Heart left ventricle (tissue), 16 donors: ENCODE measurements around the gene LRP2. TPM values are rescaled to one million over a fixed set of nuclear protein-coding genes. Genes with fewer than 3 reads are reported as not detected.

ENCODE experiments used
- ATAC-seq, 4 donors: fragments of 200-7000 bp; cut with Tn5 transposase; one replicate each; pipeline ENCODE4 v1.9.1; 2020 to 2022; ENCODE audit warnings: moderate library complexity in 4 of 4, mild to moderate bottlenecking in 3 of 4, moderate number of reproducible peaks in 1 of 4
- DNase-seq, 5 donors: peaks; one replicate each; pipeline ENCODE4 v3.0.0-alpha.2; 2020
- H3K27ac ChIP-seq, 12 donors: fragments of 200-600 bp; sonication (generic) in 4 of 12; one replicate each; pipeline versions ENCODE4 v1.5.0 to v1.8.0; 2016 to 2022; ENCODE audit warnings: mild to moderate bottlenecking in 2 of 12
- H3K27me3 ChIP-seq, 9 donors: fragments of 200-600 bp; sonication (generic) in 2 of 9; one replicate each; pipeline versions ENCODE4 v1.5.1 to v1.8.0; 2016 to 2022; ENCODE audit warnings: mild to moderate bottlenecking in 3 of 9
- H3K36me3 ChIP-seq, 9 donors: fragments of 200-600 bp; sonication (generic) in 2 of 9; one replicate each; pipeline versions ENCODE4 v1.5.0 to v1.8.0; 2018 to 2022; ENCODE audit warnings: mild to moderate bottlenecking in 2 of 9
- H3K4me1 ChIP-seq, 12 donors: fragments of 200-600 bp; sonication (generic) in 4 of 12; one replicate each; pipeline versions ENCODE4 v1.5.0 to v1.8.0; 2016 to 2022; ENCODE audit warnings: mild to moderate bottlenecking in 3 of 12
- H3K4me3 ChIP-seq, 12 donors: fragments of 200-600 bp; sonication (generic) in 4 of 12; one replicate each; pipeline versions ENCODE4 v1.5.0 to v1.8.0; 2017 to 2022; ENCODE audit warnings: mild to moderate bottlenecking in 9 of 12, moderate library complexity in 4 of 12
- H3K9me3 ChIP-seq, 12 donors: fragments of 200-600 bp; sonication (generic) in 4 of 12; one replicate each; pipeline versions ENCODE4 v1.5.0 to v1.8.0; 2016 to 2022; ENCODE audit warnings: mild to moderate bottlenecking in 1 of 12
- POLR2A ChIP-seq, 2 donors: fragments of 450-650 bp; IDR thresholded peaks; one replicate each; pipeline ENCODE4 v1.6.1; 2017; ENCODE audit warnings: antibody characterized with exemption in 2 of 2, mild to moderate bottlenecking in 2 of 2, moderate library complexity in 2 of 2
- WGBS, 4 donors: extraction: QIAGEN DNeasy Blood & Tissue Kit in 2 of 4; methylation state at CpG; one replicate each; pipeline versions ENCODE4 v1.1.5 to v1.1.7; 2013 to 2018; 5-methylcytosine and 5-hydroxymethylcytosine counted together
- intact Hi-C, 10 donors: fragments of 100-400 bp; cut with DNase I; formaldehyde crosslinking; loops; one replicate each; pipeline versions ENCODE4 v1.11.1 to v1.14.2; 2022
- polyA plus RNA-seq, 2 donors: library from polyadenylated mRNA; stranded (reverse); fragments of 200-250 nt; gene quantifications; one replicate each; pipeline ENCODE4 v1.2.3, GENCODE V29; 2013
- total RNA-seq, 9 donors: library from RNA; depleted of rRNA in 2 of 9; stranded (reverse); fragments of >200 nt in 2 of 9; fragmentation: NEBNext Ultra II Directional in 3 of 9; extraction: Animal tissue kit (Norgen Biotek cat#: 25700) in 3 of 9; gene quantifications; one replicate each; pipeline versions ENCODE4 v1.1.0 to v1.2.4, GENCODE V29; 2016 to 2023
- TF ChIP-seq, protein P1 (sequence below), 12 donors: fragments of 200-600 bp; sonication (generic) in 4 of 12; IDR thresholded peaks; one replicate each; pipeline versions ENCODE4 v1.5.0 to v1.8.0; 2018 to 2022; ENCODE audit warnings: antibody characterized with exemption in 12 of 12, mild to moderate bottlenecking in 5 of 12
- donor health status: ischemic (EF 13 %, LVEDD 7.1; RV severe dilation, severe dysfunction).
- donor health status: healthy with polysubstance abuse.
- donor health status: DM: no; HTN: yes; CAD: no.
- donor health status: DM: no; HTN: no; CAD: no.
- donor health status: ischemic (EF 25% LVEDD 6.9; RV normal size, moderate dysfunction).
- donor health status: ischemic (EF 25% LVEDD 5.7; RV mildly dilated, moderate dysfunction).
- donor health status: healthy.
- donor health status: DM: yes; HTN: yes; CAD: no.
- donor health status: ischemic (EF 35%, LVEDD 5.7; RV mildly dilated, moderate dysfunction).
- donor health status: nonischemic (EF 11% LVEDD 7.7; RV severe dilation, severe dysfunction).
- donor health status: DM: yes; HTN: yes; CAD: no.
- donor health status: PGD.
- donor health status: ischemic (EF 29% LVEDD 5.4; RV normal size, mild dysfunction).
- donor health status: nonischemic (EF 23%, LVEDD 6.1; RV moderate dilation, normal function).

The LRP2 gene
- total and polyA plus RNA-seq, 11 donors: 0.01 to 13.6 (median 0.09) TPM; not detected in 5

DNA sequence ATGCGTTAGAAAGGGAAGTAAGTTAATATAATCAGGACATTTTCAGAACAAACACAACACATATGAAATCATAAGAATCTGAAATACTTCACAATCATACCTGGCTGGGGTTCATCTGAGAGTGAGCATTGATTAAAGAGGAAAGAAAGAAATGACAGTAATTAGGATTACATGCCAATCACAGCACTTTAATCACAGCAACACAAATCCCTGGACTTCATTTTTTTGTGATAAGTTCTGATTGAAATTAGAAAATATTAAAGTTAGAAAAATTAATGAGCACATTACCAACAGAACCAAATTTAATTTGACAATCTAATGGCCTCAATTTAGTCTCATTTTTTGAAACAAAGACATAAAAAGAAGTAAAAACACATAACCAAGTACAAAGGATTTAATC, 121.9 kb downstream of the LRP2 start:
- Histone ChIP-seq H3K36me3 (no peaks in the 10 kb centered on the region), H3K27ac (no peak overlapping the region), H3K9me3 (no peaks in the 10 kb centered on the region), H3K27me3 (no peaks in the 10 kb centered on the region), H3K4me3 (no peak overlapping the region), H3K4me1 (no peaks in the 10 kb centered on the region)
- intact Hi-C loops: no loop called here
- no peak for ATAC-seq
- no peak for DNase-seq
- 79 to 88% (median 82%) methylated on average over 1 of the region's 1 CpG for WGBS, 4 donors
- TF ChIP-seq POLR2A (IDR thresholded peaks at IDR 0.05): no peak
- TF ChIP-seq, protein P1, sequence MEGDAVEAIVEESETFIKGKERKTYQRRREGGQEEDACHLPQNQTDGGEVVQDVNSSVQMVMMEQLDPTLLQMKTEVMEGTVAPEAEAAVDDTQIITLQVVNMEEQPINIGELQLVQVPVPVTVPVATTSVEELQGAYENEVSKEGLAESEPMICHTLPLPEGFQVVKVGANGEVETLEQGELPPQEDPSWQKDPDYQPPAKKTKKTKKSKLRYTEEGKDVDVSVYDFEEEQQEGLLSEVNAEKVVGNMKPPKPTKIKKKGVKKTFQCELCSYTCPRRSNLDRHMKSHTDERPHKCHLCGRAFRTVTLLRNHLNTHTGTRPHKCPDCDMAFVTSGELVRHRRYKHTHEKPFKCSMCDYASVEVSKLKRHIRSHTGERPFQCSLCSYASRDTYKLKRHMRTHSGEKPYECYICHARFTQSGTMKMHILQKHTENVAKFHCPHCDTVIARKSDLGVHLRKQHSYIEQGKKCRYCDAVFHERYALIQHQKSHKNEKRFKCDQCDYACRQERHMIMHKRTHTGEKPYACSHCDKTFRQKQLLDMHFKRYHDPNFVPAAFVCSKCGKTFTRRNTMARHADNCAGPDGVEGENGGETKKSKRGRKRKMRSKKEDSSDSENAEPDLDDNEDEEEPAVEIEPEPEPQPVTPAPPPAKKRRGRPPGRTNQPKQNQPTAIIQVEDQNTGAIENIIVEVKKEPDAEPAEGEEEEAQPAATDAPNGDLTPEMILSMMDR (IDR thresholded peaks at IDR 0.05): no peak

DNA sequence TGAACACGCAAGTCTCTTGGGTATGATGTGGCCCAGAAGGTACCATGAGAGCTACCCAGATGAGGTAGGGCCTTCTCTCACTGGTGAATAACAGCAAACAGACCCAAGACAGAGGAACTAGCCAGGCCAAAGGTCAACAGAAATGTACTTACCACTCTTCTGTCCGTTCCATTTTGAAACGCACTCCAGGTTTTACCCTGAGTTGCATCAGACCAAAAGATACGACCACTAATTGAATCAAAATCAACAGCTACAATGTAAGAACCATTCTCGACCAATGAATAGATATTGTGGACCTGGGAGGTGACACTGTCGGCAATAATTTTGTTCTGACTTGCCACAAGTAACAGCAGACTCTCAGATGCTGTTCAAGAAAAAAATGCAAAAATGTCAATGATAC, 124.4 kb downstream of the LRP2 start:
- H3K4me1 ChIP-seq: no peaks in the 10 kb centered on the region
- DNase-seq (no peak), ATAC-seq (no peak)
- H3K27me3 ChIP-seq: no peaks in the 10 kb centered on the region
- H3K36me3 ChIP-seq: no peaks in the 10 kb centered on the region
- no peaks in the 10 kb centered on the region for H3K9me3 ChIP-seq
- 83 to 90% (median 85%) methylated on average over 6 of the region's 6 CpGs for WGBS, 4 donors
- H3K4me3 ChIP-seq: no peak overlapping the region
- intact Hi-C loops: no loop called here
- no peak for TF ChIP-seq POLR2A (IDR thresholded peaks at IDR 0.05)
- TF ChIP-seq, protein P1 (IDR thresholded peaks at IDR 0.05): no peak
- H3K27ac ChIP-seq: no peak overlapping the region

DNA sequence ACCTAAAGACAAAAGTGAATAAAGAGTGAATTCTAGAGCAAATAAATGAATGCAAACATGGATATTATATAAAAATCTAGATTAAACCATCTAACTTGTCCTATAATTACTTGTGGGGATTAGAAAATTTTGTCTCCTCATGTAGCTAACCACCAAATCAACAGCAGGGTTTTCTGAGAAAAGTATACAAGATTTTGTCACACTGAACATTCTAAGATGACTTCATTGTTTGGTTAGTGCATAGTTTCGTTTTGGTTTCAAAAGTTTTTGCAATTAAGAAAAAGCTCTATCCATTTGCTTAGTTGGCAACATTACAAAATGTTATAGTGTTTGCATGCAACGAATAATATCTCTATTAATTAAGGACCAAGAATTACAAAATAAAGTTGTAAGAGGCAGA, 125.0 kb downstream of the LRP2 start:
- intact Hi-C loops: no loop called here
- Histone ChIP-seq H3K9me3 (no peaks in the 10 kb centered on the region), H3K27ac (no peak overlapping the region), H3K27me3 (no peaks in the 10 kb centered on the region), H3K4me1 (no peaks in the 10 kb centered on the region), H3K36me3 (no peaks in the 10 kb centered on the region), H3K4me3 (no peak overlapping the region)
- DNase-seq: no peak
- TF ChIP-seq POLR2A (IDR thresholded peaks at IDR 0.05): no peak
- TF ChIP-seq, protein P1 (IDR thresholded peaks at IDR 0.05): no peak
- 65 to 81% (median 69%) methylated on average over 2 of the region's 2 CpGs for whole genome bisulfite sequencing, 4 donors
- ATAC-seq: no peak

DNA sequence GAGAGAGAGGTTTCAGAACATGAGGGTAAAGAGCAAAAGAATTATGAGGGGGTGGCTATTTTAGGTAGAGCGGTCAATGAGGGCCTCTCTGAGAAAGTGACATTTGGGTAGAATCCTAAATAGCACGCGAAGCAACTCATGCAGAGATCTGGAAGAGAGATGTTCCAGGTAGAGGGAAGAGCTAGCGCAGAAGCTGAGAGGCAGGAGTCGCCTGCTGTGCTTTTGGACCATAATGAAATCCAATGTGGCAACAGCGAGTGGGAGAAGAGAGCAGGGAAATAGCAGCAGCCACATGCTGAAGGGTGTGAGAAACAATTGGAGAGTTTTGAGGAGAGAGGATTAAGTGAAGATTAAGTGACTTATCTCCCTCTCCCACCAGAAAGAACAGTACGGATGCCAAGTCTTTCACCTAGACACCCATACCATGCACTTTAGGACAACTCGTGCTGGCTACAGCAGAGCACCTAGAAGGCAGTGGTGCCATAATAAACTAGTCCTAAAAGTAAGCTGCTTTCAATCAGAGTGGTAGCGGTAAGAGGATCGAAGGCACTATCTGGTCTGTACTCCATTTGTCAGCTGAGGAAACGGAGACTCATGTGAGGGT, 129.7 kb downstream of the LRP2 start:
- TF ChIP-seq, protein P1 (IDR thresholded peaks at IDR 0.05): no peak
- TF ChIP-seq POLR2A (IDR thresholded peaks at IDR 0.05): no peak
- Histone ChIP-seq H3K4me1 (no peaks in the 10 kb centered on the region), H3K4me3 (no peak overlapping the region), H3K9me3 (no peaks in the 10 kb centered on the region), H3K36me3 (no peaks in the 10 kb centered on the region), H3K27me3 (peaks cover 0 to 4% (median 0%) of the 10 kb centered on the region in 9 donors), H3K27ac (no peak overlapping the region)
- intact Hi-C loops: no loop called here
- 73 to 74% (median 73%) methylated on average over 11 of the region's 11 CpGs for WGBS, 4 donors
- ATAC-seq (no peak), DNase-seq (no peak)
